G401.6 (cell line): ENCODE data around the gene DAGLB.
"Not testable (repeated sequence)": the region's sequence is repeated elsewhere in the genome, so short reads cannot be mapped to it uniquely, and the experiment has no call there.

Source experiments
- FAIRE-seq: peaks from 2 replicates; lab custom pipeline; 2012; peaks lifted over from hg19 to GRCh38; lab: Jason Lieb, UNC

The DAGLB gene, protein sequence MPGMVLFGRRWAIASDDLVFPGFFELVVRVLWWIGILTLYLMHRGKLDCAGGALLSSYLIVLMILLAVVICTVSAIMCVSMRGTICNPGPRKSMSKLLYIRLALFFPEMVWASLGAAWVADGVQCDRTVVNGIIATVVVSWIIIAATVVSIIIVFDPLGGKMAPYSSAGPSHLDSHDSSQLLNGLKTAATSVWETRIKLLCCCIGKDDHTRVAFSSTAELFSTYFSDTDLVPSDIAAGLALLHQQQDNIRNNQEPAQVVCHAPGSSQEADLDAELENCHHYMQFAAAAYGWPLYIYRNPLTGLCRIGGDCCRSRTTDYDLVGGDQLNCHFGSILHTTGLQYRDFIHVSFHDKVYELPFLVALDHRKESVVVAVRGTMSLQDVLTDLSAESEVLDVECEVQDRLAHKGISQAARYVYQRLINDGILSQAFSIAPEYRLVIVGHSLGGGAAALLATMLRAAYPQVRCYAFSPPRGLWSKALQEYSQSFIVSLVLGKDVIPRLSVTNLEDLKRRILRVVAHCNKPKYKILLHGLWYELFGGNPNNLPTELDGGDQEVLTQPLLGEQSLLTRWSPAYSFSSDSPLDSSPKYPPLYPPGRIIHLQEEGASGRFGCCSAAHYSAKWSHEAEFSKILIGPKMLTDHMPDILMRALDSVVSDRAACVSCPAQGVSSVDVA

DNA sequence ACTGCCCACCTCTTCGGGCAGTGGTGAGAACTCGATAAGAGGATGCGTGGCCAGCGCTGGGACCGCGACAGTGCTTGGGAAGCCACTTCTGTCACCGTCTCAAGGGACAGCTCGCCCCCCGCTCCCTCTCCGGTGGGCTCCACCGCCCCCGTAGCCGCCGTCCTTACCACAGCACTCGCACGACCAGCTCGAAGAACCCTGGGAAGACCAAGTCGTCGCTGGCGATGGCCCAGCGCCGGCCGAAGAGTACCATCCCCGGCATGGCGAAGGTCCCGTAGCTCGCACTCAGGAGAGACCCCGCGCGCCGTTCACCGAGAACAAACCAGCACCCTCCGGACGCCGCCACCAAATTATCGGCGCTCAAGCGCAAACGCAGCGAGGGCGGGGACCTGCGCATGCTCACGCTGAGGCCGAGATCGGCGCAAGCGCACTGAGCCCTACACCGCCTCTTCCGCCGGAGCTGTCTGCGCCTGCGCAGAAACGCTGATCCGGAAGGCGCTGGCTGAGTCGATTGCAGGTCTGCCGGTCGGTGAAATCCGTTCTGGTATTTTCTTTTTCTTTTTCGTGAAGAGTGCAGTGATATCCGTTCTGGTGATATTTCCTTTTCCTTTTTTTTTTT is at the start of gene DAGLB:
TSS of gene DAGLB (minus strand) at position 374 of the 619 bp plus-strand sequence. CDS start at position 262, 112 bp downstream.
- FAIRE-seq: peak; percentile 88

DNA sequence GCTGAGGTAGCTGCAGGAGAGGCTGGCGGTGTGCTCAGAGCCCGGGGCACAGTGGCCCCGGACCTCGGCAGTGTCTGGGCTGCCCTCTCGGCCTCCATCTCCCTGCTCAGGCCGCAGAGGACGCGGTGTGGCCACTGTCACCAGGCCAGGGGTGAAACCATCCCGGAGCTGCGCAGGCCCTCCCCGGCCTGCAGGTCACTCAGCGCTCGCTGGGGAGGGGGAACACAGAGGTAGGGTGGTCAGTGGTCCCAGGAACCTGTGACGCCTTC is 49.8 kb upstream of the DAGLB start:
- no peak for FAIRE-seq

DNA sequence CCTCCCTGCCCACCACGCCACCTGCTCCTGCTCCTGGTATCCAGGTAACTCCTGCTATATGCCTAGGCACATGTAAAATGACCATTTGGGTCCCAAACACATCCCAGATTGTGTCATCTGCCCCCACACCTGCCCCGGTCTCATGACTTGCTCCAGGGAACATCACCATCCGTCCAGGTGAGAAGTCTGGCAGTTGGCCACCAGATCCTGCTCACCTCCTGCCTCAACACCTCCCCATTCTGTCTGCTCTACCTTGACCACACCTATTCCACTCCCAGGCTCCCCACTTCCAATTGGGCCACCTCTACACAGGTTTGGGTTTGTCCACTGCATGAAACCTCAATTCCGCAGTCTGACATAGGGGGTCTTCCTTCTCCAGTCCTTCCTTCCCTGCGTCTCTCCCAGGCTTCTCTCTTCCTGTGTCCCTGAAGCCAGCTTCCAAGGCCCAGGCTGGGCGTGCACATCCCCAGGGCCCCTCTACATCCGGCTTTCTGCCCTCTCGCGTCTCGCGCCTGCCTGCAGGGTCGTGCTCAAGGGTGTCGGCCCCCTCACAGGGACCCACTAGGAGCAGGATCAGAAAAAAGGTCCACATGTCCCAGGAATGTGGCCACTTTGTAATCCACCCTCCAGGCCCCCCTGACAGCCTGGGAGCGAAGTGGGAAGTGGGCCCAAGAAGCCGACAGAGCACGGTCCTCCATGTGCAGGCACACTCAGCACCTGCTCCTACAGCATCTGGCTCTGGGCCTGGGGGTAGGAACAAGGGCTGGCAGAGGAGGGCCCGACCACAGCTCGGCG is 49.3 kb upstream of the DAGLB start:
- FAIRE-seq: no peak

DNA sequence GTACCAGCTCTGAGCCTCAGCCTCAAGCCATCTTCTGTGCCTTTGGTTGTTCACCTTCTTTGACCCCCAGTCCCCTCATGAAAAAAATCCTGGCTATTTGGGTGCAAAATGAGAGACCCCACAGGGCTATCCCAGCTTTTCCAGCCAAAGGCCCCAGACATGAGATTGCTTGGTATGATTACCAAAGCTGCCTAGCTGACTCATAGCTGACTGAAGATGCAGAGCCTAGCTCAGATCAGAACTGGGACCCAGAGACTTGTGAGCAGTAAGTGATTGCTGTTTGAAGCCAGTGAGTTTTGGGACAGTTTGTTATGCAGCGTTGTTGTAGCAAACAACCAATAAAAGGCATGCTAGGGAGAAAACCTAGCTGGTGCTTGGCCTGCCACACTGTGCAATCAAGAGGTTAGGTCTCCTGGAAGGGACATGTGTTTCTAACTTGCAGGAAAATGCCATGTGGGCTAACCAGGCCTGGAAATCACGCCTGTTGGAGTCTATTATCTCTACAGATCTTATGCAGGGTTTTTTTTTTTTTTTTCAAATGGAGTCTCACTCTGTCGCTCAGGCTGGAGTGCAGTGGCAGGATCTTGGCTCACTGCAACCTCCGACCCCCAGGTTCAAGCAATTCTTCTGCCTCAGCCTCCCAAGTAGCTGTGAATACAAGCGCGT is 48.0 kb upstream of the DAGLB start:
- no peak for FAIRE-seq

DNA sequence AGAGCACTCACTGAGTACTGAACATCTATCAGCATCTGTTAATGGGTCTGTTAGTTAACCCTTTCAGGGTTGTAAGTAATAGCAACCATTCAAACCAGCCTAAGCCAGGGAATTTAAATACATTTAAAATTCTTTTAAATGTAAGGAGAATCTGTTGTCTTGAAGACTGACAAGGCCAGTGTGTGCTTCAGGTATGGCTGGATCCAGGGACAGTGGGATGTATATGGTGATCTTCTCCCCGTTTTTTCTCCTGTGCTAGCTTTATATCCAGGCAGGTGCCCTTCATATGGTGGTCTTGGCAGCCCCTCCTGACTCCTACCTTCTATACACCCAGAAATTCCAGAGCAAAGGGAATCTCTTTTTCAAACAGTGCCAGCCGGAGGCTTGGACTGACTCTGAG is 46.6 kb upstream of the DAGLB start:
- FAIRE-seq: no peak

DNA sequence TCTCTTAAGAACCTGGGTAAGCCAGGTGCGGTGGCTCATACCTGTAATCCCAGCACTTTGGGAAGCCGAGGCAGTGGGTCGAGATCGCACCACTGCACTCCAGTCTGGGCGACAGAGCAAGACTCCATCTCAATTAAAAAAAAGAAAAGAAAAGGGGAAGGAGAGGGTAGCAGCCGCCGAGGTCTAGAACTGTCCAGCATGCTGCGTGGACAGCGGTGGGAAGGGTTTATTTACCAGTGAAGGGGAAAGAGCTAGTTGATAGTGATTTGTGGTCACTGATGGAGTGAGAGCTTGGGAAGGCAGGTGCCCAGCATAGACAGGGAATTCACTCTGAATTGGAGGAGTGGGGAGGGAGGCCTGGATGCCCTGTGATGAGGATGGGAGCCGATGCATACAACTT is 43.4 kb upstream of the DAGLB start:
- FAIRE-seq: no peak

DNA sequence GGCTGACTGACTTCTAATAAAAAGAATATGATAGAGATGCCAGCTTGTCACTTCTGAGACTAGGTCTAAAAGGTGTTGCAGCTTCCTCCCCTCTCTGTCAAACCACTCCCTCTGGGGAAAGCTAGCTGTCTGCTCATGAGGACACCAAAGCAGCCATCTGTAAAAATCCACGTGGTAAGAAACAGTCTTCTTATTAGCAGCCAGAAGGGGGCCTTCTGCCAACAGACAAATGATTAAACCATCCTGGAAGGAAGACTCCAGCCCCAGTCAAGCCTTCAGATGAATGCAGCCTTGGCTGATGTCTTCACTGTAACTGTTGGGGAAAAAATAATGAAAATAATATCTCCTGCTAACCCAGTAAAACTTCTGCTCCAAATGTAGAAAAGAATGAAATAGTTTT is 41.9 kb upstream of the DAGLB start:
- no peak for FAIRE-seq

DNA sequence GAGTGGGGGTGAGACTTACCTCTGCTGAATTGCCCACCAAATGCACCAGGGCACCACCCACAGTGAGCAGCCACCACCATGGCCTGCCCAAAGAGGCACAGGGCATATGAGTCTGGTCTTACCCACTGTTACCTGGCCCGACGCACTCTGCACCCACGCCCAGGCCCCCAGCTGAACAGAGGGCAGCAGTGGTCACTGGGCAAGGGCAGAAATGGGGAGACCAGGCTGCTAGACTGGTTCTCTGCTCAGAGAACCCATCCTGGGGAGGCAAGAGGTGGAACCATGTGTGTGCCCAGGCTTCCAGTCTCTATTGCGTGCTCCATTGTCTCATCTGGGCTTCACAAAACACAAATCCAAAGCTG is 39.4 kb upstream of the DAGLB start:
- no peak for FAIRE-seq

DNA sequence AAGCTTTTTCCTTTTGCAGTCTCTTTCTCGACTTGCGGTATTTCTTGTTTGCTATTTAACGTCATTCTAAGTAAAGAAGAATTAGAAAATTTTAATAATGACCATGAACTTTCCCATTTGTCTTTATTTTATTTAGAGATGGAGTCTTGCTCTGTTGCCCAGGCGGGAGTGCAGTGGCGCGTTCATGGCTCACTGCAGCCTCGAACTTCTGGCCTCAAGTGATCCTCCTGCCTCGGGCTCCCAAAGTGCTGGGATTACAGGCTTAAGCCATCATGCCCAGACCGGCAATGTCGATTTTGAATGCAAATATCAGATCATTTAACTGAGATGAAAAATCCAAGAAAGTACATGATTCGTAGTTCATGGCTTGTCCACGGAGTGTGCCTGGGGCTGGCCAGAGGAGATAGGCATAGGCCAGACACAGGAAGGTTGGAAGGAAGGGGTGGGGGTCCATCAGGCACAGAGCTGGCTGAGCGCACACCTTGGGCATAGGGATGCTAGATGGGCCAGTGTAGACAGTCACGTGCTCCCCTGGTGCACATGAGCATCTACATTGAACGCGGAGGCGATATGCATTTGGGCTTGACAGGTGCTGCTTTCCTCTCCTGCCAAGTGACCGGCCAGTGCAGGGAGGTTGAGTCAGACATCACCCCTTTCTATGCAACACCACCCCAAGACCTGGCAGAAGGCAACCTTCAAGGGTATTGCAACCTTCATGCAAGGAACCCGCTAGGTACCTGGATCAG is 38.9 kb upstream of the DAGLB start:
- FAIRE-seq: no peak

DNA sequence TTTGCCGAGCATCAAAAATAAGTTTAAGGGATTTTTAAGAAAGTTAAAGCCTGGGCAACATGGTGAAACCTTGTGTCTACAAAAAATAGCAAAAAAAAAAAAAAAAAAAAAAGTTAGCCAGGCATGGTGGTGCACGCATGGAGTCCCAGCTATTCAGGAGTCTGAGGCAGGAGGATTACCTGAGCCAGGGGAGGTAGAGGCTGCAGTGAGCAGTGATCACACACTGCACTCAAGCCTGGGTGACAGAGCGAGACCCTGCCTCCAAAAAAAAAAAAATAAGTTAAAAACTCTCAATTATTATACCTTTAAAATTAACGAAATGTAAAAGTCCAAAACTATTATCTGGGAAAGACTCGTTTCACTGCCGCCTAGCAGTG is 35.0 kb upstream of the DAGLB start:
- FAIRE-seq: no peak

DNA sequence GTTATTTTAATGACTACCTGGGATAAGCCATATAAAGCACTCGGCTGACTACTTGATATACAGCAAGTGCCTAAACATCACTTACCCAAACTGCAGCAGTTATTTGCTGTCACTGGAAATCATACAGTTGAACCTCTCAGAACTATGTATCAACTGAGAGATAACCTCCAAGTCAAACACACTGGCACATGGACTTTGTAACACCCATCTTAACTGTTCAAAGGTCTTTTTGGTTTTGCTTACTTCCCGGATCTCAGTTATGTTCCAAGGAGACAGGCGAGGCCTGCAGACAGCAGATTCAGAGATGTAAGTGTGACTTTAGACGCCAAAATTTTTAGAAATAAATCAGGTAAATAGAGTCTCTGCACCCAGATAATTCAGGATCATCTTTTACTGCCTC is 34.6 kb upstream of the DAGLB start:
- no peak for FAIRE-seq

DNA sequence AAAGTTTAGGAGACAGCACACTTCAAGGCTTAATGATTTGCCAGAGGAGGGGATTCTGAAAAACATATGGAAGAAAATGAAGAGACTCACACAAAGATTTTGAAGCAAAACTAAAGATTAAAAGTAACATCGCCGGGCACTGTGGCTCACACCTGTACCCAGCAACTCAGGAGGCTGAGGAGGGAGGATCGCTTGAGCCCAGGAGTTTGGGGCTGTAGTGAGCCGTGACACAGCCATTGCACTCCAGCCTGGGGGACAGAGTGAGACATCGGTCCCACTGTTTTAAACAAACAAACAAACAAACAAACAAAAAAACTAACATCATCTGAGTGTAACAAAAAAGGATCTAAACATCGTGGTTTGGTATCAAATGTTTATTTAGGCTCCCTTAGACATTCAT is 33.7 kb upstream of the DAGLB start:
- no peak for FAIRE-seq

DNA sequence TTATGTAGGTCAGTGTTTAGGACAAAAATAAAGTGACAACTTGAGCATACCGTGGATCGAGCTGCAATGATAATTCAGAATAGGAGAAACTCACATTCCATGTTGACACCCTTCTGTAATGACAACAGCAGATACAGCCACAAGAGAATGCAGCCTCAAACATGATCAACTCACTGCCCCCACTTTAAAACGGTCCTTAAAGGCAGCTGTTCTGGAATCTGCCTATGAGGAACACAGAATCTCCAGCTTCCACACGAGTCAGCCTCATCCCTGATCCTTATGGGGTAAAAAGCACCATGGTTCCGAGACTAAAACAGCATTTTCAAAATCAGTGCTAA is 32.5 kb upstream of the DAGLB start:
- no peak for FAIRE-seq

DNA sequence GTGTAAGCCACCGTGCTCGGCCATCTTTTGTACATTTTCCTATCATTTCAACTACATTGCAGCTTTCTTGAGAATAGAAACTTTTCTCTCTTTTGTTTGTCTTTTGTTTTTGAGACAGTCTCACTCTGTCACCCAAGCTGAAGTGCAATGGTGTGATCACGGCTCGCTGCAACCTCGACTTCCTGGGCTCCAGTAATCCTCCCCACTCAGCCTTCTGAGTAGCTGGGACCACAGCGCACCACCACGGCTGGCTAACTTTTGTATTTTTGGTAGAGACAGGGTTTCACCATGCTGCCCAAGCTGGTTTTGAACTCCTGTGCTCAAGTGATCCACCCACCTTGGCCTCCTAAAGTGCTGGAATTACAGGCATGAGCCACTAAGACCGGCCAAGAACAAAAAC is 31.3 kb upstream of the DAGLB start:
- FAIRE-seq: no peak

DNA sequence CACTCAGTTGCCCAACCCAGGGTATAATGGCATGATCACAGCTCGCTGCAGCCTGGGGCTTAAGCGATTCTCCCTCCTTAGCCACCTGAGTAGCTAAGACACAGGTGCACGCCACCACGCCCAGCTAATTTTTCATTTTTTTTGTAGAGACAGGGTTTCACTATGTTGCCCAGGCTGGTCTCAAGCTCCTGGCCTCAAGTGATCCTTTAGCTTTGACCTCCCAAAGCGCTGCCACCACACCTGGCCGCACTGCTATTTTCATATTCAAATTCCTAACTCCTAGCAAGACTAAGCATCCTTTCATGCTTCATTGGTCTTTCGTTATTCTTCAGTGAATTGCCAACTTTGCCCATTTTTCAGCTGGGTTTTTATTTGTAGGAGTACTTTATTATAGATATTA is 30.4 kb upstream of the DAGLB start:
- FAIRE-seq: no peak

DNA sequence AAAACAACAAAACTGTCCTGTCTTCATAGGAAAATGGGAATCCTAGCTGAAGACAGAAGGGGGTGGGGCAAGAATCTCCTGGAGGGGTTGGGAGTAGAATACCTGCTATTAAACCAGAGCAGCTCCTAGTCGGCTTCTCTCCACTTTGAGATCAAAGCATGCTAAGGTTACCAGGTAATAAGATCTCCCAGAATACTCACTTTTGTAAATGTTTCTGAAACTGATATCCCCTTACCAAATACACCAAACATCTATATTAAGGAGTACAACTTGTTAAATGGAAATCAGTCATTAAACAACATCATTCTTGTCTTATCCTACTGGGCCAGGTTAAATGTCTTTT is 29.5 kb upstream of the DAGLB start:
- no peak for FAIRE-seq

DNA sequence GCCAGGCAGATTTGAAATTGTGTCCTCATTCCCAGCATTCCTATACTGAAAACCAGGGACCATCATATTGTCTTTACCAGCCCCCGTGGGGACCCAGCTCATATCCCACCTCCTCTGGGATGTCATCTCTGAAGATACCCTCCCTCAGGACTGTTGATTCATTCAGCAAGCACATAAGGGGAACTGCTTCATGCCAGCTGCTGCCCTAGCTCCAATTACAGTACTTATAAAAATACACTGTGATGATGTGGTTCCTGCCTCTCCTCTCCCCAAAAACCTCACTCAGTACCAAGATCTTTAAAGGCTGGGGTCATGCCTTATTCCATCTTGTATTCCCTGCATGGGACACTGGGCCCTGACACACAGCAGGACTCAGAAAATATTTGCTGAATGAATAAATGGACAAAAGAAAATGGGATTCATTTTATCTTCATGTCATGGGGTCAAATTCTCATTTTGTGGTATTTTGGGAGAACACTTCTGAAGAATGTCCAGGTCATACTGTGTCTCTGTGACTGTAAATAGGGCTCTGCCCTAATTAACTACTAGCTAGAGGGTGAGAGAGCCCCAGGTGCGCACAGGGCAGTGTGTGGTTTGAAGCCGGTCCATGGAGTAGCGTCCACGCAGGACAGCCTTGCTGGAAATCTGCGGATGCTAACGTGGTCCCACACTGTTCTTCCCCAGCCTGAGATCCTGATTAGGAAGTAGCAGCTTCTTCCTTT is 29.0 kb upstream of the DAGLB start:
- FAIRE-seq: no peak

DNA sequence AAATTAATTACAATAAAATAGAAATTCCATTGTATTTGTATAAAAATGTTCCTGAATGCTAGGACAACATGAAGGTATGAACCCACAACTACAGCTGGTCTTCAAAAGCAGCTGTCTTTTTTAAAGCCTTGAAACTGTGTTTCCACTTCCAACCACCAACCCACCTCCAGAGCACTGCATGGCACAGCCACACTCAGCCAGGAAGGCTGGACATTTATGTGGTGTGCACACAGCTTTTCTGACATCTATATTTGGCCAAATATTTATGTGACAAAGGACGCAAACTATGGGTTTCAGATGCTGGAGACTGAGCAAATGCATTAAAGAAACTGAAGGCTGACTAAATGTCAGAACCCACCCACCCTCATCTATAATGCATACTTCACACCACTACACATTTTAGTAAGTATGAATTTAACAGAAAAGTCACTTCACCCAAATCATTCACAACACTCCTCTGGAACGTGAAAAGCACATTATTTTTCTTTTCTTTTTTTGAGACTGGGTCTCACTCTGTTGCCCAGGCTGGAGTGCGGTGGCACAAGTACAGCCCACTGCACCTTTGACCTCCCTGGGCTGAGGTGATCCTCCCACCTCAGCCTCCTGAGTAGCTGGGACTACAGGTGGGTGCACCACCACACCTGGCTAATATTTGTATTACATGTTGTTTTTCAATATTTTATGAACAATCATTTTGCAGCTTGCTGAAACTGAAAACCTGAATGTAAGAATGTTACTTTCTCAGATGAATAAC is 27.9 kb upstream of the DAGLB start:
- FAIRE-seq: no peak

DNA sequence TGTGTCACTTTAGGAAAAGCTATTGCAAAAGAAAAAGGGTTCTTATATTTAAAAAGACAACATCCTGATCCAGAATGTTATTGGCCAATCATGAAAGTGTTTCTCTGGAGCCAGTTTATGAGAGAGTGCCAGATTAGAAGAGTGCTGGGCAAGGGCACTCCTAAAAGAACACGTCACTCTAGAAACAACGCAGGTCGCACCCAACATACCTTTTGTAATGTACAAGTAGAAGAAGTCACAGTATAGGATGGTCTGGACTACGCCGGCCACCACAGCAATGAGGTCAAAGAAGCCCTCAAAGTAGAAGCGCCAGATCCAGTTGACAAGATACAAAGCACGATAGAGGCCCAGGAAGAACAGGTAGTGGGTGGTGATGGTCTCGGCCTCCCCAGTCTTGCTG is 18.1 kb upstream of the DAGLB start:
- no peak for FAIRE-seq

DNA sequence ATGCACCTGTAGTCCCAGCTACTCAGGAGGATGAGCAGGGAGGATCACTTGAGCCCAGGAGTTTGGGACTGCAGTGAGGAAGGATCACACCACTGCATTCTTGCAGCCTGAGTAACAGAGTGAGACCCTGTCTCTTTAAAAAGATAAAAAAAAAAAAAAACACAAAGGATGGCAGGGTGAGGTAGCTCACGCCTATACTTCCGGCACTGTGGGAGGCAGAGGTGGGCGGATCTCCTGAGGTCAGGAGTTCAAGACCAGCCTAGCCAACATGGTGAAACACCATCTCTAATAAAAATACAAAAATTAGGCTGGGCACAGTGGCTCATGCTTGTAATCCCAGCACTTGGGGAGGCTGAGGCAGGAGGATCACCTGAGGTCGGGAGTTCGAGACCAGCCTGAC is 15.9 kb upstream of the DAGLB start:
- not testable (repeated sequence) for FAIRE-seq
